Liver (tissue), 9 donors: ENCODE data around the gene CANX. TPM values are rescaled to one million over a fixed set of nuclear protein-coding genes. Genes with fewer than 3 reads are reported as not detected.

Experiments used
- DNase-seq: peaks from one replicate; pipeline ENCODE4 v3.0.0-alpha.2; 2017; ENCODE audit warnings: low spot score
- H3K27ac ChIP-seq, 2 donors: one replicate each; pipeline ENCODE4 v1.7.0; 2013; ENCODE audit warnings: inconsistent platforms in 2 of 2, low read length in 2 of 2, control low read depth in 1 of 2, low read depth in 1 of 2, mild to moderate bottlenecking in 1 of 2
- H3K27me3 ChIP-seq, 4 donors: one replicate each; pipeline versions ENCODE4 v1.6.1 to v1.7.0; 2013; ENCODE audit warnings: low read length in 3 of 4, inconsistent platforms in 1 of 4, mild to moderate bottlenecking in 1 of 4, moderate library complexity in 1 of 4; ENCODE audit not compliant: control insufficient read depth in 4 of 4, insufficient read depth in 4 of 4
- H3K36me3 ChIP-seq, 4 donors: one replicate each; pipeline versions ENCODE4 v1.6.1 to v1.7.0; 2013; ENCODE audit warnings: low read length in 3 of 4, mild to moderate bottlenecking in 3 of 4, low read depth in 1 of 4, moderate library complexity in 1 of 4; ENCODE audit not compliant: control insufficient read depth in 4 of 4, insufficient read depth in 3 of 4
- H3K4me1 ChIP-seq, 4 donors: one replicate each; pipeline versions ENCODE4 v1.6.1 to v1.7.0; 2013; ENCODE audit warnings: low read length in 3 of 4, mild to moderate bottlenecking in 3 of 4, moderate library complexity in 1 of 4; ENCODE audit not compliant: control insufficient read depth in 4 of 4, insufficient read depth in 4 of 4
- H3K4me3 ChIP-seq, 3 donors: one replicate each; pipeline versions ENCODE4 v1.6.1 to v1.7.0; 2013; ENCODE audit warnings: low read length in 3 of 3, control low read depth in 1 of 3, low read depth in 1 of 3, mild to moderate bottlenecking in 1 of 3
- H3K9ac ChIP-seq, 2 donors: one replicate each; pipeline ENCODE4 v1.7.0; 2013; ENCODE audit warnings: low read length in 2 of 2, mild to moderate bottlenecking in 2 of 2, moderate library complexity in 2 of 2, control low read depth in 1 of 2, low read depth in 1 of 2
- H3K9me3 ChIP-seq, 4 donors: one replicate each; pipeline versions ENCODE4 v1.6.1 to v1.7.0; 2013; ENCODE audit warnings: low read length in 3 of 4; ENCODE audit not compliant: control insufficient read depth in 4 of 4
- ATF3 ChIP-seq: IDR thresholded peaks from 2 replicates; pipeline ENCODE4 v1.6.1; 2016; ENCODE audit warnings: antibody characterized with exemption
- CTCF ChIP-seq: fragments of 150-350 bp; IDR thresholded peaks from 2 replicates; pipeline ENCODE4 v1.5.1; 2017; ENCODE audit warnings: improper control_type of control experiment, low read depth, low read length; ENCODE audit not compliant: missing input control
- EGR1 ChIP-seq, 2 donors: IDR thresholded peaks; 2 replicates each; pipeline ENCODE4 v1.6.1; 2016 to 2018; ENCODE audit warnings: antibody characterized with exemption in 2 of 2, low read depth in 2 of 2
- FOXA2 ChIP-seq: IDR thresholded peaks from 2 replicates; pipeline ENCODE4 v1.6.1; 2016; ENCODE audit warnings: antibody characterized with exemption
- GABPA ChIP-seq, 2 donors: IDR thresholded peaks in 1 of 2; conservative IDR thresholded peaks in 1 of 2; 2 replicates each; pipeline ENCODE4 v1.6.1; 2016; ENCODE audit warnings: antibody characterized with exemption in 2 of 2, mild to moderate bottlenecking in 1 of 2, moderate library complexity in 1 of 2
- HNF4G ChIP-seq: IDR thresholded peaks from 2 replicates; pipeline ENCODE4 v1.6.1; 2016; ENCODE audit warnings: antibody characterized with exemption
- JUND ChIP-seq, 2 donors: IDR thresholded peaks; 2 replicates each; pipeline ENCODE4 v1.6.1; 2016; ENCODE audit warnings: antibody characterized with exemption in 2 of 2
- NR2F2 ChIP-seq: IDR thresholded peaks from 2 replicates; pipeline ENCODE4 v1.6.1; 2016; ENCODE audit warnings: antibody characterized with exemption
- RAD21 ChIP-seq, 2 donors: IDR thresholded peaks; 2 replicates each; pipeline ENCODE4 v1.6.1; 2016; ENCODE audit warnings: antibody characterized with exemption in 2 of 2, mild to moderate bottlenecking in 2 of 2
- RXRA ChIP-seq, 2 donors: IDR thresholded peaks; 2 replicates each; pipeline ENCODE4 v1.6.1; 2017 to 2018; ENCODE audit warnings: antibody characterized with exemption in 2 of 2, mild to moderate bottlenecking in 1 of 2
- SP1 ChIP-seq: IDR thresholded peaks from 2 replicates; pipeline ENCODE4 v1.6.1; 2018; ENCODE audit warnings: antibody characterized with exemption, mild to moderate bottlenecking
- TAF1 ChIP-seq: conservative IDR thresholded peaks from 2 replicates; pipeline ENCODE4 v1.6.1; 2016; ENCODE audit warnings: antibody characterized with exemption, mild to moderate bottlenecking
- YY1 ChIP-seq: IDR thresholded peaks from 2 replicates; pipeline ENCODE4 v1.6.1; 2016; ENCODE audit warnings: antibody characterized with exemption, mild to moderate bottlenecking
- ZBTB33 ChIP-seq: IDR thresholded peaks from 2 replicates; pipeline ENCODE4 v1.6.1; 2016; ENCODE audit warnings: antibody characterized with exemption
- WGBS: extraction: QIAGEN DNeasy Blood & Tissue Kit; methylation state at CpG from one replicate; pipeline ENCODE4 v1.1.7; 2013; 5-methylcytosine and 5-hydroxymethylcytosine counted together
- polyA plus RNA-seq, 2 donors: library from polyadenylated mRNA; stranded (reverse) in 1 of 2; unstranded in 1 of 2; fragments of 200-250 nt in 1 of 2; fragments of >200 nt in 1 of 2; fragmentation: Nextera tagmentation in 1 of 2; extraction: Ambion mirVana in 1 of 2; gene quantifications; one replicate each; pipeline versions ENCODE4 v1.2.1 to v1.2.3, GENCODE V29; 2013 to 2015
- total RNA-seq, 2 donors: library from RNA; depleted of rRNA; stranded (reverse); fragments of >200 nt; gene quantifications; one replicate each; pipeline ENCODE4 v1.2.3, GENCODE V29; 2014
- TF ChIP-seq, protein P1 (sequence below): IDR thresholded peaks from 2 replicates; pipeline ENCODE4 v1.6.1; 2016; ENCODE audit warnings: antibody characterized with exemption, mild to moderate bottlenecking
- donor health status: healthy.
- donor health status: healthy.
- donor health status: healthy.
- donor health status: healthy.
- donor health status: healthy.

CANX gene
- total and polyA plus RNA-seq, 4 donors = 129 to 628 (median 314) TPM

GRCh38 chr5:179772351-179772750 is 73.6 kb downstream of the CANX start (continued):
- TF ChIP-seq, protein P1, sequence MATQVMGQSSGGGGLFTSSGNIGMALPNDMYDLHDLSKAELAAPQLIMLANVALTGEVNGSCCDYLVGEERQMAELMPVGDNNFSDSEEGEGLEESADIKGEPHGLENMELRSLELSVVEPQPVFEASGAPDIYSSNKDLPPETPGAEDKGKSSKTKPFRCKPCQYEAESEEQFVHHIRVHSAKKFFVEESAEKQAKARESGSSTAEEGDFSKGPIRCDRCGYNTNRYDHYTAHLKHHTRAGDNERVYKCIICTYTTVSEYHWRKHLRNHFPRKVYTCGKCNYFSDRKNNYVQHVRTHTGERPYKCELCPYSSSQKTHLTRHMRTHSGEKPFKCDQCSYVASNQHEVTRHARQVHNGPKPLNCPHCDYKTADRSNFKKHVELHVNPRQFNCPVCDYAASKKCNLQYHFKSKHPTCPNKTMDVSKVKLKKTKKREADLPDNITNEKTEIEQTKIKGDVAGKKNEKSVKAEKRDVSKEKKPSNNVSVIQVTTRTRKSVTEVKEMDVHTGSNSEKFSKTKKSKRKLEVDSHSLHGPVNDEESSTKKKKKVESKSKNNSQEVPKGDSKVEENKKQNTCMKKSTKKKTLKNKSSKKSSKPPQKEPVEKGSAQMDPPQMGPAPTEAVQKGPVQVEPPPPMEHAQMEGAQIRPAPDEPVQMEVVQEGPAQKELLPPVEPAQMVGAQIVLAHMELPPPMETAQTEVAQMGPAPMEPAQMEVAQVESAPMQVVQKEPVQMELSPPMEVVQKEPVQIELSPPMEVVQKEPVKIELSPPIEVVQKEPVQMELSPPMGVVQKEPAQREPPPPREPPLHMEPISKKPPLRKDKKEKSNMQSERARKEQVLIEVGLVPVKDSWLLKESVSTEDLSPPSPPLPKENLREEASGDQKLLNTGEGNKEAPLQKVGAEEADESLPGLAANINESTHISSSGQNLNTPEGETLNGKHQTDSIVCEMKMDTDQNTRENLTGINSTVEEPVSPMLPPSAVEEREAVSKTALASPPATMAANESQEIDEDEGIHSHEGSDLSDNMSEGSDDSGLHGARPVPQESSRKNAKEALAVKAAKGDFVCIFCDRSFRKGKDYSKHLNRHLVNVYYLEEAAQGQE = no peak
- TF ChIP-seq YY1 (no peak), RAD21 (IDR thresholded peaks at IDR 0.05) (no peak), HNF4G (no peak)

GRCh38 chr5:179773686-179774040 is 74.9 kb downstream of the CANX start:
- Histone ChIP-seq H3K27me3 (no peaks in the 10 kb centered on the region), H3K9ac (no peak overlapping the region), H3K9me3 (no peaks in the 10 kb centered on the region), H3K27ac (no peak overlapping the region), H3K4me3 (no peak overlapping the region), H3K36me3 (peaks cover 15 to 63% (median 53%) of the 10 kb centered on the region in 4 donors), H3K4me1 (peaks cover 0 to 4% (median 1%) of the 10 kb centered on the region in 4 donors)
- TF ChIP-seq SP1 (no peak), FOXA2 (no peak), EGR1 (IDR thresholded peaks at IDR 0.05; ENCODE audit: low read depth in 2 of 2) (no peak), JUND (IDR thresholded peaks at IDR 0.05) (no peak)
- TF ChIP-seq, protein P1 = no peak
- WGBS = 98% methylated on average over 9 of the region's 9 CpGs
- no peak for DNase-seq

DNA sequence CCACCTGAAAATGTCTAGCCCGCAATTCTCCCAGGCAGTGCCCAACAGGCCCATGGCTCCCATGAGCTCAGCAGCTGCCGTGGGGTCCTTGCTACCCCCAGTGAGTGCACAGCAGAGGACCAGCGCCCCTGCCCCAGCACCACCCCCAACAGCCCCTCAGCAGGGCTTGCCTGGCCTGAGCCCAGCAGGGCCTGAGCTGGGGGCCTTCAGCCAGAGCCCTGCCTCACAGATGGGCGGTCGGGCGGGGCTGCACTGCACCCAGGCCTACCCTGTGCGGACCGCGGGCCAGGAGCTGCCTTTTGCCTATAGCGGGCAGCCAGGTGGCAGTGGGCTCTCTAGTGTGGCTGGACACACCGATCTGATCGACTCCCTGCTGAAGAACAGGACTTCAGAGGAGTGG is 75.7 kb downstream of the CANX start:
- no peak for DNase-seq
- no peak overlapping the region for H3K27ac ChIP-seq
- no peaks in the 10 kb centered on the region for H3K9me3 ChIP-seq
- H3K27me3 ChIP-seq = no peaks in the 10 kb centered on the region
- H3K4me3 ChIP-seq = no peak overlapping the region
- H3K9ac ChIP-seq = no peak overlapping the region
- peaks cover 15 to 61% (median 46%) of the 10 kb centered on the region in 4 donors for H3K36me3 ChIP-seq
- 98% methylated on average over 12 of the region's 12 CpGs for WGBS
- no peaks in the 10 kb centered on the region for H3K4me1 ChIP-seq
- TF ChIP-seq RAD21 (IDR thresholded peaks at IDR 0.05) (no peak), HNF4G (no peak), GABPA (IDR thresholded peaks at IDR 0.05 in 1 of 2, conservative IDR thresholded peaks at IDR 0.05 in 1 of 2) (no peak), SP1 (no peak), TAF1 (no peak), NR2F2 (no peak), EGR1 (IDR thresholded peaks at IDR 0.05; ENCODE audit: low read depth in 2 of 2) (no peak), RXRA (IDR thresholded peaks at IDR 0.05) (no peak), CTCF (no peak), FOXA2 (no peak), ZBTB33 (no peak), YY1 (no peak), JUND (IDR thresholded peaks at IDR 0.05) (no peak), ATF3 (no peak)
- TF ChIP-seq, protein P1 = no peak
